ENCODE results near the gene SMC6.

GRCh38 chr2:17672583-17673317, 80.9 kb downstream of the SMC6 start:
- TF ChIP-seq CTCF (conservative IDR thresholded peaks at IDR 0.05; ENCODE audit: low read depth in 2 of 2) (no peak), EZH2phosphoT487 (IDR thresholded peaks at IDR 0.05; ENCODE audit: unreplicated experiment) (no peak), POLR2AphosphoS5 (IDR thresholded peaks at IDR 0.05; ENCODE audit: low read depth) (no peak), REST (IDR thresholded peaks at IDR 0.05; ENCODE audit: unreplicated experiment) (no peak), EZH2 (IDR thresholded peaks at IDR 0.05; ENCODE audit: low read depth, unreplicated experiment) (no peak), CREB1 (CRISPR knock-in tag; IDR thresholded peaks at IDR 0.05; ENCODE audit: low read depth) (no peak), ZNF331 (CRISPR knock-in tag; IDR thresholded peaks at IDR 0.05; ENCODE audit: low read depth) (no peak), STAT1 (IDR thresholded peaks at IDR 0.05; ENCODE audit: unreplicated experiment) (no peak), ETS1 (IDR thresholded peaks at IDR 0.05) (no peak), ZNF114 (CRISPR knock-in tag; IDR thresholded peaks at IDR 0.05) (no peak), JUNB (IDR thresholded peaks at IDR 0.05; ENCODE audit: unreplicated experiment) (no peak), ZNF462 (CRISPR knock-in tag; IDR thresholded peaks at IDR 0.05) (no peak), NANOG (IDR thresholded peaks at IDR 0.05; ENCODE audit: borderline replicate concordance) (no peak)
